ENCODE measurements around the gene SYNGR1.

Gene SYNGR1

DNA sequence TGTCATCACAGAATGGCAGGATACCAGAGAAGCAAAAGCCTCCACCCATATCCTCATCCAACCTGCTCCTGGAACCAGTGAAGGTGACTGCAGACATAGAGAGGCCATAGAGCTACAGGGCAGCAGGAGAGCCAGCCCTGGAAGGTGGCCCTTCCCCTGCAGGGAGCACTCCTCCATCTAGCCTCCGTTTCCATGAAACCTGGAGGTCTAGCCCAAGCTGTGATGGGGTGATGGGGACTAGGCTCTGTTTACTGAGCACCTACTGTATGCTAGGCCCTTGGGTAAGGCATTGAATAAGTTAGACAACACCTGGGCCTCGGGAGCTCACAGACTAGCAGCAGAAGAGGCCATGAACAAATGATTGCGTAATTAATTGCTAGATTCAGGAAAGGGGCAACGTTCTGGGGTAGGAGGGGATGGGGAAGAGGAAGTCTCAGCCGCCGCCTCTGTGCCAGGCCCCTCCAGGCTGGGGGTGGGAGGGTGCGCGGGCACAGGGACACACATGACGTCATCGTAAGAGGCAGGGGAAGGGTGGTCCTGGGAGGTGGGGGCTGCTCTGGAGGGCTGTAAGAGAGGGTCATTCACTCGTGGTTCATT, 784 bp upstream of the SYNGR1 start:
- H3K4me3 ChIP-seq (ENCODE audit: low read depth, low read length) = peak overlapping the region; percentile 68
- ChIA-PET CTCF (interaction anchor here (0.6 to 2.7 kb wide), 12 partner anchors 9 to 180 kb away, joined by 3 to 12 read pairs (median 4); partner anchors contain the start of gene RPL3), POLR2A (interaction anchor here (0.6 to 1.0 kb wide), 3 partner anchors 29 to 33 kb away, joined by 3 to 4 read pairs (median 4); no protein-coding TSS in a partner anchor)
- DNase-seq (ENCODE audit: low read depth, low spot score) = no peak
- TF ChIP-seq, protein P1, sequence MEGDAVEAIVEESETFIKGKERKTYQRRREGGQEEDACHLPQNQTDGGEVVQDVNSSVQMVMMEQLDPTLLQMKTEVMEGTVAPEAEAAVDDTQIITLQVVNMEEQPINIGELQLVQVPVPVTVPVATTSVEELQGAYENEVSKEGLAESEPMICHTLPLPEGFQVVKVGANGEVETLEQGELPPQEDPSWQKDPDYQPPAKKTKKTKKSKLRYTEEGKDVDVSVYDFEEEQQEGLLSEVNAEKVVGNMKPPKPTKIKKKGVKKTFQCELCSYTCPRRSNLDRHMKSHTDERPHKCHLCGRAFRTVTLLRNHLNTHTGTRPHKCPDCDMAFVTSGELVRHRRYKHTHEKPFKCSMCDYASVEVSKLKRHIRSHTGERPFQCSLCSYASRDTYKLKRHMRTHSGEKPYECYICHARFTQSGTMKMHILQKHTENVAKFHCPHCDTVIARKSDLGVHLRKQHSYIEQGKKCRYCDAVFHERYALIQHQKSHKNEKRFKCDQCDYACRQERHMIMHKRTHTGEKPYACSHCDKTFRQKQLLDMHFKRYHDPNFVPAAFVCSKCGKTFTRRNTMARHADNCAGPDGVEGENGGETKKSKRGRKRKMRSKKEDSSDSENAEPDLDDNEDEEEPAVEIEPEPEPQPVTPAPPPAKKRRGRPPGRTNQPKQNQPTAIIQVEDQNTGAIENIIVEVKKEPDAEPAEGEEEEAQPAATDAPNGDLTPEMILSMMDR (IDR thresholded peaks at IDR 0.05; ENCODE audit: insufficient read depth, low read length, missing control alignments) = no peak

DNA sequence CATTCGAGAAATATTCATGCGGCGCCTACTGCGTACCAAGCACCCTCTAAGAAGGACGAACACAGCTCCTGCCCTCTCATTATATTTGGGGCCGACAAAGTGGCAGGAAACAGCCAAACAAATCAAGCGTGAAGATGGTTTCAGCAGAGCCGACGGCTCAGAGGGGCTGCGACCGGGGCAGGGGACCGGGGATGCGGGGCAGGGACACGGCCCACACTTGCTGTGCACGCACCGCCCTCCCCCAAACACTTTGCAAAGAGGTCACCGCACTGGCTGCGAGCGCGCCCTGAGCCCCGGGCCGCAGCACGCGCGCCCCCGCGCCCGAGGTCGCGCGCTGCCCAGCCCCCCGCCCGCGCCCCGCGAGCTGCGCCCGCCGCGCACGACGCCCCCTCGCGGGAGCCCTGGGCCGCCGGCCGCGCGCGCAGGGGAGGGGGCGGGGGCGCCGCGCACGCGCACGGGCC, 255 bp upstream of the SYNGR1 start:
- ChIA-PET POLR2A (interaction anchor here (0.6 to 1.0 kb wide), 4 partner anchors 30 to 170 kb away, joined by 3 to 5 read pairs (median 4); partner anchors contain the start of genes ATF4 and RPL3), CTCF (interaction anchor here (1.0 to 2.7 kb wide), 11 partner anchors 8 to 180 kb away, joined by 3 to 12 read pairs (median 4); partner anchors contain the start of gene RPL3)
- peak overlapping the region; percentile 76 for H3K4me3 ChIP-seq (ENCODE audit: low read depth, low read length)
- DNase-seq (ENCODE audit: low read depth, low spot score) = no peak
- TF ChIP-seq, protein P1 (IDR thresholded peaks at IDR 0.05; ENCODE audit: insufficient read depth, low read length, missing control alignments) = no peak

DNA sequence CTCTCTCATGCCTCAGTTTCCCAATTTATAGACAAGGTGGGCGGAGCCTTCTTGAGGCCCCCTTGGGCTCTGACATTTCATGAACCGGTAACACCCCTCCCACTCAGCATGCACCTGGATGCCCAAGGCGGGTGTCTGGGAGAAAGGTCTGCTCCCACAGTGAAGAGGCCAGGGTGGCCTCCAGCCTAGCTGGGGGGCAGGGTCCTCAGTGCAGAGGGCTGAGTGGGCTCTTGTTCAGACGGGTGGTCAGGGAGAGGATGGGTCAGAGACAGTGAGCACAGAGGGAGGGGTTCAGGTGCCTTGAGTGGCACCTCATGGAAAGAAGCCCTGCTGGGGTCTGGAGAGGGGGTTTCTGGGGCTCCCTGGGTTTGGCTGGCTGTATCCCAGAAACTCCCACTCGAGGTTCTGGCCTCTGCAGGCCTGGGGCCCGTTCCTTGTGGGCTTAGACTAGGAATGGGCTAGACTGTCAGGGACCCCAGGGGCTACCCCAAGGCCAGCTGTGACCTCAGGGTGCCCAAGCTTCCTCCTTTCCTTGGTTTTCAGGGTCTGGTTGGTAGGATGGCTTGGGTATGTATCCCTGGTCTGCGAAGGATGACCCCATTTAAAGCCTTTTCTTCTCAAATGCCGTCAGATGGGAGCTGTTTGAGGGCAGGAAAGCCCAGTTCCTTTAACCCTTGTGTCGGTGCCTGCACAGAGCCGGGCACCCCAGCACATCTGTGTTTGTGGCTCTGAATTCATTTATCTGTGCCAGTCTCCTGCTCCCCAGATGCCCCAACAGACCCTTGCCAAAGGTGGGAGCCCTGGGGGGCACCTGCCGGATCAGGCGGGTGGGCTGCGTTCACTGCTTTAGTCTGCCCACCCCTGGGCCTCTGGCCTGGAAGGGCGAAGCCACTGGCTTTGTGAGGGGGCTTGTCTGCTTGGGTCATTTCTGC, 1.2 kb downstream of the SYNGR1 start:
- CTCF ChIA-PET = interaction anchor here (6.2 kb wide), 1 partner anchor 8 kb away, joined by 40 read pairs; no protein-coding TSS in a partner anchor
- DNase-seq (ENCODE audit: low read depth, low spot score) = no peak
- peak overlapping the region; percentile 76 for H3K4me3 ChIP-seq (ENCODE audit: low read depth, low read length)
- TF ChIP-seq, protein P1 (IDR thresholded peaks at IDR 0.05; ENCODE audit: insufficient read depth, low read length, missing control alignments) = no peak
- POLR2A ChIA-PET = interaction anchor here (1.3 to 1.5 kb wide), 2 partner anchors 31 to 48 kb away, joined by 3 to 4 read pairs; partner anchors contain the start of genes RPL3 and TAB1

DNA sequence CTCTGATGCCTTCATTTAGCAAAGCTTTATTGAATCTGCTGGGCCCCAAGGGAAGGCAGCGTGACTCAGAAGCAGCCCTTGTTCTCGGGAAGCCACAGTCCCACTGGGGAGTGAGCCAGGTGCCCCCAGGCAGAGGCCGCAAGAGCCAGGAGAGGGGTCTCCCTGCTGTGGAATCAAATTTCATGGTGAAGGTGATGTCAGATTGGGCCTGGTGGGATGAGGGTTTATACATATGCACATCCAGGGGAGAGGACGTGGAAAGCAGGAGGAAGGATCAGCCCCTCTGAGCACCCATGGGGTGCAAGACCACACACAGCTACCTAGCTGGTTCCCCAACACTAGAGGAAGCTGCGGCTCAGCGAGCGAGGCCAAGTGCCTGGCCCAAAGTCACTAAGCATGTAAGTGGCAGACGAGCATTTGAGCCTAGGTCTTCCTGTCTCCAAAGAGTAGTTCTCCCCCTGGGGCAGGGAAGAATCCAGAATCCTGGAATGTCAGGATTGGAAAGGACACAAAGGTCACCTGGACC, 2.0 kb downstream of the SYNGR1 start:
- no peak for DNase-seq (ENCODE audit: low read depth, low spot score)
- POLR2A ChIA-PET = interaction anchor here (1.3 to 1.5 kb wide), 2 partner anchors 32 to 47 kb away, joined by 3 to 4 read pairs; partner anchors contain the start of genes RPL3 and TAB1
- H3K4me3 ChIP-seq (ENCODE audit: low read depth, low read length) = no peak overlapping the region
- CTCF ChIA-PET = interaction anchor here (1.1 to 6.2 kb wide), 2 partner anchors 9 to 14 kb away, joined by 4 to 40 read pairs; no protein-coding TSS in a partner anchor
- TF ChIP-seq, protein P1 (IDR thresholded peaks at IDR 0.05; ENCODE audit: insufficient read depth, low read length, missing control alignments) = no peak

DNA sequence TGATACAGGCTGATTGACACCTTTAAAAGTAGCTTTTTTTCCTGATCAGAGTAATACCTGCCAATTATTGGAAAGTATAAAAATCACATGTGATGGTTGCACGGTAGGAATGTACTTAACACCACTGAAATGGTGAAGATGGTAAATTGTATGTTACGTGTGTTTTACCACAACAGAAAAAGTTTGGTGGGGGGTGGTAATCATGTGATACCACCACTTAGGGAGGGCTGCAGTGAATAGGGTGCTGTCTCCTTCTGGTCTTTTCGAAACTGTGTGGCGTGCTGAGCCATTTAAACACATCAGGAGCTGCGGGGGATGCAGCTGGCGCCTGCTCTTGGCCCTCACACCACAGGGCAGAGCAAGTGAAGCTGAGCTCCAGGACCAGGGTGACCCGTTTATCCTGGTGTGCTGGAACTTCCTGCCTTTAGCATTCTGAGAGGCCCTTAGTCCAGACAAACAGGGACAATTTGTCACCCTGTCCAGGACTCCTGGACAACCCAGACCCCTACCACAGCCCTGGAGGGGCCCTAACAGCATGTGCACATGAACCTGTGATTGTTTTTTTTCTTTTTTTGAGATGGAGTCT, 2.6 kb downstream of the SYNGR1 start:
- H3K4me3 ChIP-seq (ENCODE audit: low read depth, low read length) = no peak overlapping the region
- POLR2A ChIA-PET = interaction anchor here (0.6 kb wide), 1 partner anchor 33 kb away, joined by 5 read pairs; no protein-coding TSS in a partner anchor
- DNase-seq (ENCODE audit: low read depth, low spot score) = no peak
- CTCF ChIA-PET = interaction anchor here (1.1 to 6.2 kb wide), 2 partner anchors 10 to 13 kb away, joined by 4 to 40 read pairs; no protein-coding TSS in a partner anchor
- TF ChIP-seq, protein P1 (IDR thresholded peaks at IDR 0.05; ENCODE audit: insufficient read depth, low read length, missing control alignments) = no peak
